ENCODE data around the gene IPPK. TPM values are rescaled to one million over a fixed set of nuclear protein-coding genes. Genes with fewer than 3 reads are reported as not detected.
"Not testable (repeated sequence)": the region's sequence is repeated elsewhere in the genome, so short reads cannot be mapped to it uniquely, and the experiment has no call there.

The IPPK gene
- total RNA-seq, 8 experiments from 2014 or later = 5.5 to 22.3 (median 9.6) TPM

GRCh38 chr9:92603100-92603499 is 66.8 kb downstream of the IPPK start:
- Histone ChIP-seq H3K4me1 (replicated peaks in 1 of 2) (peaks cover 2 to 3% of the 10 kb centered on the region in 2 donors), H3K4me3 (no peak overlapping the region), H3K27ac (no peak overlapping the region)
- WGBS, 10 experiments = 60 to 100% (median 61%) methylated on average over 1 to 5 of the region's 5 CpGs; no CpG with 5 or more reads in 4 of the 10 experiments
- in situ Hi-C loops (cut with MboI; ENCODE audit: low pct_unique_long_range_greater_than_20kb in 2 of 9, low sequenced_read_pairs in 9 of 9, unreplicated experiment in 9 of 9) = loop anchor here in 1 of 9 experiments (25.0 kb wide), 1 partner anchor 266 kb away; the partner anchor contains the start of genes CENPP and NOL8
- ATAC-seq (replicated peaks in 6 of 8) = no peak

GRCh38 chr9:92602413-92602812 is 67.5 kb downstream of the IPPK start:
- H3K4me1 ChIP-seq (replicated peaks in 1 of 2) = no peaks in the 10 kb centered on the region
- ATAC-seq (replicated peaks in 6 of 8) = no peak
- in situ Hi-C loops (cut with MboI; ENCODE audit: low pct_unique_long_range_greater_than_20kb in 2 of 9, low sequenced_read_pairs in 9 of 9, unreplicated experiment in 9 of 9) = loop anchor here in 1 of 9 experiments (25.0 kb wide), 1 partner anchor 265 kb away; the partner anchor contains the start of genes CENPP and NOL8
- no peak overlapping the region for H3K27ac ChIP-seq
- H3K4me3 ChIP-seq = no peak overlapping the region
- 73 to 100% (median 92%) methylated on average over 2 to 10 of the region's 10 CpGs; no CpG with 5 or more reads in 3 of the 10 experiments for WGBS, 10 experiments

- no peak for ATAC-seq (replicated peaks in 6 of 8)
- Histone ChIP-seq H3K4me1 (replicated peaks in 1 of 2) (no peaks in the 10 kb centered on the region), H3K27ac (no peak overlapping the region), H3K4me3 (no peak overlapping the region)
- 72 to 100% (median 87%) methylated on average over 2 to 11 of the region's 12 CpGs; no CpG with 5 or more reads in 5 of the 10 experiments for WGBS, 10 experiments
- in situ Hi-C loops (cut with MboI; ENCODE audit: low pct_unique_long_range_greater_than_20kb in 2 of 9, low sequenced_read_pairs in 9 of 9, unreplicated experiment in 9 of 9) = loop anchor here in 1 of 9 experiments (25.0 kb wide), 1 partner anchor 264 kb away; the partner anchor contains the start of genes CENPP and NOL8
Measured at GRCh38 chr9:92601451-92601850, 68.5 kb downstream of the IPPK start.

GRCh38 chr9:92600462-92601261 is 69.3 kb downstream of the IPPK start:
- 55 to 100% (median 85%) methylated on average over 1 to 10 of the region's 12 CpGs; no CpG with 5 or more reads in 2 of the 10 experiments for WGBS, 10 experiments
- ATAC-seq (replicated peaks in 6 of 8) = peak in 4 of 8 experiments; percentile 37 to 70 (median 62)
- Histone ChIP-seq H3K4me3 (no peak overlapping the region), H3K4me1 (replicated peaks in 1 of 2) (no peaks in the 10 kb centered on the region), H3K27ac (no peak overlapping the region)
- in situ Hi-C loops (cut with MboI; ENCODE audit: low pct_unique_long_range_greater_than_20kb in 2 of 9, low sequenced_read_pairs in 9 of 9, unreplicated experiment in 9 of 9) = loop anchor here in 1 of 9 experiments (25.0 kb wide), 1 partner anchor 263 kb away; the partner anchor contains the start of genes CENPP and NOL8

GRCh38 chr9:92599938-92600461 is 69.9 kb downstream of the IPPK start:
- 27 to 100% (median 80%) methylated on average over 1 to 4 of the region's 4 CpGs; no CpG with 5 or more reads in 2 of the 10 experiments for WGBS, 10 experiments
- no peak overlapping the region for H3K4me3 ChIP-seq
- no peak overlapping the region for H3K27ac ChIP-seq
- peak in 3 of 8 experiments; percentile 38 to 69 (median 43) for ATAC-seq (replicated peaks in 6 of 8)
- in situ Hi-C loops (cut with MboI; ENCODE audit: low pct_unique_long_range_greater_than_20kb in 2 of 9, low sequenced_read_pairs in 9 of 9, unreplicated experiment in 9 of 9) = loop anchor here in 1 of 9 experiments (25.0 kb wide), 1 partner anchor 263 kb away; the partner anchor contains the start of genes CENPP and NOL8
- H3K4me1 ChIP-seq (replicated peaks in 1 of 2) = no peaks in the 10 kb centered on the region

GRCh38 chr9:92598382-92598781 is 71.5 kb downstream of the IPPK start:
- 43 to 100% (median 88%) methylated on average over 1 to 2 of the region's 2 CpGs; no CpG with 5 or more reads in 3 of the 10 experiments for WGBS, 10 experiments
- ATAC-seq (replicated peaks in 6 of 8) = peak in 1 of 8 experiments; percentile 15

GRCh38 chr9:92595930-92596329 is 74.0 kb downstream of the IPPK start:
- no peak overlapping the region for H3K4me3 ChIP-seq
- no peaks in the 10 kb centered on the region for H3K4me1 ChIP-seq (replicated peaks in 1 of 2)
- in situ Hi-C loops (cut with MboI; ENCODE audit: low pct_unique_long_range_greater_than_20kb in 2 of 9, low sequenced_read_pairs in 9 of 9, unreplicated experiment in 9 of 9) = no loop called here
- 71 to 100% (median 100%) methylated on average over 1 of the region's 1 CpG; no CpG with 5 or more reads in 4 of the 10 experiments for WGBS, 10 experiments
- no peak overlapping the region for H3K27ac ChIP-seq
- ATAC-seq (replicated peaks in 6 of 8) = no peak

More at GRCh38 chr9:92598382-92598781, 71.5 kb downstream of the IPPK start:
- Histone ChIP-seq H3K27ac (no peak overlapping the region), H3K4me1 (replicated peaks in 1 of 2) (no peaks in the 10 kb centered on the region), H3K4me3 (no peak overlapping the region)
- in situ Hi-C loops (cut with MboI; ENCODE audit: low pct_unique_long_range_greater_than_20kb in 2 of 9, low sequenced_read_pairs in 9 of 9, unreplicated experiment in 9 of 9) = no loop called here

GRCh38 chr9:92595075-92595474 is 74.9 kb downstream of the IPPK start:
- 86 to 100% (median 94%) methylated on average over 1 of the region's 1 CpG; no CpG with 5 or more reads in 6 of the 10 experiments for WGBS, 10 experiments
- H3K4me1 ChIP-seq (replicated peaks in 1 of 2); ATAC-seq (replicated peaks in 6 of 8); H3K4me3 ChIP-seq; in situ Hi-C loops (cut with MboI; ENCODE audit: low pct_unique_long_range_greater_than_20kb in 2 of 9, low sequenced_read_pairs in 9 of 9, unreplicated experiment in 9 of 9); H3K27ac ChIP-seq: not testable (repeated sequence)

- Histone ChIP-seq H3K4me3 (no peak overlapping the region), H3K27ac (no peak overlapping the region), H3K4me1 (replicated peaks in 1 of 2) (no peaks in the 10 kb centered on the region)
- ATAC-seq (replicated peaks in 6 of 8) = no peak
- in situ Hi-C loops (cut with MboI; ENCODE audit: low pct_unique_long_range_greater_than_20kb in 2 of 9, low sequenced_read_pairs in 9 of 9, unreplicated experiment in 9 of 9) = no loop called here
- 46 to 100% (median 71%) methylated on average over 1 to 7 of the region's 7 CpGs; no CpG with 5 or more reads in 1 of the 10 experiments for WGBS, 10 experiments
Measured at GRCh38 chr9:92592946-92593861, 76.7 kb downstream of the IPPK start.

- ATAC-seq (replicated peaks in 6 of 8) = no peak
- Histone ChIP-seq H3K27ac (no peak overlapping the region), H3K4me1 (replicated peaks in 1 of 2) (no peaks in the 10 kb centered on the region), H3K4me3 (no peak overlapping the region)
- in situ Hi-C loops (cut with MboI; ENCODE audit: low pct_unique_long_range_greater_than_20kb in 2 of 9, low sequenced_read_pairs in 9 of 9, unreplicated experiment in 9 of 9) = no loop called here
- WGBS, 10 experiments = 0 to 100% (median 84%) methylated on average over 1 of the region's 1 CpG; no CpG with 5 or more reads in 6 of the 10 experiments
Measured at GRCh38 chr9:92592537-92592936, 77.4 kb downstream of the IPPK start.

GRCh38 chr9:92590377-92590776 is 79.6 kb downstream of the IPPK start:
- WGBS, 10 experiments = 0 to 57% (median 33%) methylated on average over 1 to 3 of the region's 3 CpGs
- Histone ChIP-seq H3K4me1 (replicated peaks in 1 of 2) (no peaks in the 10 kb centered on the region), H3K27ac (no peak overlapping the region), H3K4me3 (no peak overlapping the region)
- in situ Hi-C loops (cut with MboI; ENCODE audit: low pct_unique_long_range_greater_than_20kb in 2 of 9, low sequenced_read_pairs in 9 of 9, unreplicated experiment in 9 of 9) = no loop called here
- ATAC-seq (replicated peaks in 6 of 8) = peak in 3 of 8 experiments; percentile 94 to 98 (median 97)

GRCh38 chr9:92589923-92590322 is 80.0 kb downstream of the IPPK start:
- 0 to 100% (median 62%) methylated on average over 1 of the region's 1 CpG; no CpG with 5 or more reads in 3 of the 10 experiments for WGBS, 10 experiments
- H3K4me1 ChIP-seq (replicated peaks in 1 of 2) = no peaks in the 10 kb centered on the region
- H3K4me3 ChIP-seq = no peak overlapping the region
- in situ Hi-C loops (cut with MboI; ENCODE audit: low pct_unique_long_range_greater_than_20kb in 2 of 9, low sequenced_read_pairs in 9 of 9, unreplicated experiment in 9 of 9) = no loop called here
- peak in 3 of 8 experiments; percentile 25 to 62 (median 27) for ATAC-seq (replicated peaks in 6 of 8)
- no peak overlapping the region for H3K27ac ChIP-seq

All from motor neuron (in vitro differentiated cells).